22Rv1 (cell line): Measurements from ENCODE around the gene SELENOM.

ENCODE experiments used
- CTCF ChIP-seq: fragments of 450-650 bp; IDR thresholded peaks from 2 replicates; pipeline ENCODE4 v1.5.1; 2017; ENCODE audit warnings: mild to moderate bottlenecking
- ZFX ChIP-seq: fragments of 450-650 bp; IDR thresholded peaks from 2 replicates; pipeline ENCODE4 v1.6.1; 2017; ENCODE audit warnings: antibody characterized with exemption, borderline replicate concordance

- TF ChIP-seq CTCF, result 0 out of 2 replicates have a peak, but pooled peaks have one; percentile 5
- no peak for TF ChIP-seq ZFX
These were observed 8.7 kb downstream of the SELENOM start for GRCh38 chr22:31098632-31099110.
